22Rv1 (cell line): Measurements from ENCODE around the gene MCAM.
A peak's percentile ranks its signal among the peaks of the same experiment; 100 is the strongest.

ENCODE experiments used
- ZFX ChIP-seq: fragments of 450-650 bp; IDR thresholded peaks from 2 replicates; pipeline ENCODE4 v1.6.1; 2017; ENCODE audit warnings: antibody characterized with exemption, borderline replicate concordance
- TF ChIP-seq, protein P1 (sequence below): fragments of 450-650 bp; IDR thresholded peaks from 2 replicates; pipeline ENCODE4 v1.5.1; 2017; ENCODE audit warnings: mild to moderate bottlenecking

DNA sequence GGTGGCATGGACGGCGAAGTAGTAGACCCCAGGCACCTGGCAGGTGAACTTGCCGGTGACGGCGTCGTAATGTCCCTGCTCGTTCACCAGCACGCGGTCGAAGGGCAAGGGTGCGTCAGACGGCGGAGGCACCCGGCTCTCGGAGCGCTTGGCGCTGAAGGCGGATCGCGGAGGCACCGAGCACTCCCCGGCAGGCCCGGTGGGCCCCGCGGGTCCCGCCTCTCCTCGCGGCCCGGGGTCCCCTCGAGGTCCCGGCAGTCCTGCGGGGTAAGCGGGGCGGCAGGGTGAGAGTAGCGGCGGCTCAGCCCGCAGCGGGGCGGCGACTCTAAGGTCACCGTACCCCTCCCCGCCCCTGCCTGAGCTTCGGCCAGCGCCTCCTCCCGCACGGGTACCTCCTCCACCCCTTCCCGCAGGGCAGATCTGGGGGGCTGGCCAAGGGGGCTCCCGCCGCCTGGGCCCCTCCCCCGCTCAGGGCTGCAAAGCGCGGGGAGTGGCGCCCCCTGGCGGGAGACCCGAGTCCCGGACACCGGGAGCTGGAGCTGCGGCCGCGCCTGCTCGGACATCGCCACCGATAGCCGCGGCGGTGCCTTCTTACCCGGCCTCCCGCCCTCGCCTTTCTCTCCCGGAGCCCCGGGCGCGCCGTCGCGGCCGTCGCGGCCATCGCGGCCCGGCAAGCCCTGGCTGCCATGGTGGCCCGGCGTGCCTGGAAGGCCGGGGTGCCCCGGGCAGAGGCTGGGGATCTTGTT, 22.8 kb upstream of the MCAM start:
- TF ChIP-seq, protein P1, sequence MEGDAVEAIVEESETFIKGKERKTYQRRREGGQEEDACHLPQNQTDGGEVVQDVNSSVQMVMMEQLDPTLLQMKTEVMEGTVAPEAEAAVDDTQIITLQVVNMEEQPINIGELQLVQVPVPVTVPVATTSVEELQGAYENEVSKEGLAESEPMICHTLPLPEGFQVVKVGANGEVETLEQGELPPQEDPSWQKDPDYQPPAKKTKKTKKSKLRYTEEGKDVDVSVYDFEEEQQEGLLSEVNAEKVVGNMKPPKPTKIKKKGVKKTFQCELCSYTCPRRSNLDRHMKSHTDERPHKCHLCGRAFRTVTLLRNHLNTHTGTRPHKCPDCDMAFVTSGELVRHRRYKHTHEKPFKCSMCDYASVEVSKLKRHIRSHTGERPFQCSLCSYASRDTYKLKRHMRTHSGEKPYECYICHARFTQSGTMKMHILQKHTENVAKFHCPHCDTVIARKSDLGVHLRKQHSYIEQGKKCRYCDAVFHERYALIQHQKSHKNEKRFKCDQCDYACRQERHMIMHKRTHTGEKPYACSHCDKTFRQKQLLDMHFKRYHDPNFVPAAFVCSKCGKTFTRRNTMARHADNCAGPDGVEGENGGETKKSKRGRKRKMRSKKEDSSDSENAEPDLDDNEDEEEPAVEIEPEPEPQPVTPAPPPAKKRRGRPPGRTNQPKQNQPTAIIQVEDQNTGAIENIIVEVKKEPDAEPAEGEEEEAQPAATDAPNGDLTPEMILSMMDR = peak; percentile 97
- no peak for TF ChIP-seq ZFX
